HEK293 (cell line): ENCODE results near the gene CCNG2.

Source experiments
- CTCF ChIA-PET: fragments of 350-600 bp; formaldehyde crosslinking; extraction: SDS; loops from one replicate; lab custom pipeline; 2021; ENCODE audit warnings: antibody characterized with exemption; lab: Yijun Ruan, JAX
- POLR2A ChIA-PET: fragments of 300-600 bp; formaldehyde crosslinking; extraction: SDS; loops from one replicate; lab custom pipeline; 2020; ENCODE audit warnings: antibody characterized with exemption, inconsistent platforms; lab: Yijun Ruan, JAX
- H3K27ac ChIP-seq: fragments of 200-500 bp; sonication (Bioruptor generic); 2 replicates; pipeline ENCODE4 v1.5.1; 2014; ENCODE audit warnings: low read depth, low read length, control low read depth, inconsistent platforms; ENCODE audit errors: extremely low read depth
- H3K36me3 ChIP-seq, 2 experiments: fragments of 200-500 bp in 1 of 2; sonication (Bioruptor generic) in 1 of 2; 1 replicate in 1 of 2; 2 replicates in 1 of 2; pipeline ENCODE4 v1.5.1; 2014 to 2017; ENCODE audit warnings: inconsistent platforms in 2 of 2, low read length in 2 of 2; ENCODE audit not compliant: control insufficient read depth in 2 of 2, insufficient read depth in 1 of 2
- H3K4me1 ChIP-seq: fragments of 200-500 bp; sonication (Bioruptor generic); 2 replicates; pipeline ENCODE4 v1.5.1; 2014; ENCODE audit warnings: mild to moderate bottlenecking, low read length, inconsistent platforms; ENCODE audit not compliant: control insufficient read depth, insufficient read depth
- H3K4me3 ChIP-seq: 2 replicates; pipeline ENCODE4 v1.5.1; 2011; ENCODE audit warnings: low read depth, mild to moderate bottlenecking, control low read depth, low read length, moderate library complexity
- H3K9me3 ChIP-seq: fragments of 200-500 bp; sonication (Bioruptor generic); 2 replicates; pipeline ENCODE4 v1.5.1; 2014; ENCODE audit warnings: low read depth, low read length, inconsistent platforms; ENCODE audit not compliant: control insufficient read depth, insufficient read depth
- BCL11B ChIP-seq: fragments of 450-650 bp; formaldehyde crosslinking; IDR thresholded peaks from 2 replicates; pipeline ENCODE4 v1.5.1; 2016; ENCODE audit warnings: low read depth, missing biosample characterization, missing genetic modification characterization
- KLF16 ChIP-seq: fragments of 450-650 bp; formaldehyde crosslinking; IDR thresholded peaks from 2 replicates; pipeline ENCODE4 v1.5.1; 2017; ENCODE audit warnings: missing biosample characterization, missing genetic modification characterization
- KLF9 ChIP-seq: fragments of 450-650 bp; formaldehyde crosslinking; IDR thresholded peaks from 2 replicates; pipeline ENCODE4 v1.5.1; 2016; ENCODE audit warnings: missing biosample characterization, missing genetic modification characterization, low read depth
- PRDM10 ChIP-seq: fragments of 450-650 bp; formaldehyde crosslinking; IDR thresholded peaks from 2 replicates; pipeline ENCODE4 v1.5.1; 2016; ENCODE audit warnings: missing biosample characterization, missing genetic modification characterization
- TRIM28 ChIP-seq: IDR thresholded peaks from 2 replicates; pipeline ENCODE4 v1.6.1; 2011; ENCODE audit warnings: low read length, control low read depth, borderline replicate concordance
- ZBTB17 ChIP-seq: fragments of 450-650 bp; formaldehyde crosslinking; IDR thresholded peaks from 2 replicates; pipeline ENCODE4 v1.5.1; 2016; ENCODE audit warnings: missing biosample characterization, missing genetic modification characterization
- ZBTB48 ChIP-seq: fragments of 450-650 bp; formaldehyde crosslinking; IDR thresholded peaks from 2 replicates; pipeline ENCODE4 v1.5.1; 2016; ENCODE audit warnings: missing biosample characterization, missing genetic modification characterization
- ZNF335 ChIP-seq: fragments of 450-650 bp; formaldehyde crosslinking; conservative IDR thresholded peaks from 2 replicates; pipeline ENCODE4 v1.5.1; 2016; ENCODE audit warnings: missing biosample characterization, missing genetic modification characterization
- ZNF341 ChIP-seq: fragments of 450-650 bp; formaldehyde crosslinking; IDR thresholded peaks from 2 replicates; pipeline ENCODE4; 2016; ENCODE audit warnings: low read depth, missing biosample characterization, missing genetic modification characterization
- ZNF513 ChIP-seq: fragments of 450-650 bp; IDR thresholded peaks from 2 replicates; pipeline ENCODE4 v1.5.1; 2018; ENCODE audit warnings: missing biosample characterization, missing genetic modification characterization
- ZNF645 ChIP-seq: fragments of 450-650 bp; formaldehyde crosslinking; IDR thresholded peaks from 2 replicates; pipeline ENCODE4; 2016; ENCODE audit warnings: missing biosample characterization, missing genetic modification characterization
- ZNF792 ChIP-seq: fragments of 450-650 bp; formaldehyde crosslinking; IDR thresholded peaks from 2 replicates; pipeline ENCODE4 v1.5.1; 2016; ENCODE audit warnings: missing biosample characterization, missing genetic modification characterization
- TF ChIP-seq, protein P1 (sequence below): fragments of 450-650 bp; IDR thresholded peaks from 2 replicates; pipeline ENCODE4 v1.5.1; 2018; ENCODE audit warnings: missing biosample characterization, mild to moderate bottlenecking, missing genetic modification characterization
- TF ChIP-seq, protein P2 (sequence below): fragments of 450-650 bp; formaldehyde crosslinking; IDR thresholded peaks from 2 replicates; pipeline ENCODE4 v1.5.1; 2017; ENCODE audit warnings: missing biosample characterization, missing genetic modification characterization

CCNG2 gene

DNA sequence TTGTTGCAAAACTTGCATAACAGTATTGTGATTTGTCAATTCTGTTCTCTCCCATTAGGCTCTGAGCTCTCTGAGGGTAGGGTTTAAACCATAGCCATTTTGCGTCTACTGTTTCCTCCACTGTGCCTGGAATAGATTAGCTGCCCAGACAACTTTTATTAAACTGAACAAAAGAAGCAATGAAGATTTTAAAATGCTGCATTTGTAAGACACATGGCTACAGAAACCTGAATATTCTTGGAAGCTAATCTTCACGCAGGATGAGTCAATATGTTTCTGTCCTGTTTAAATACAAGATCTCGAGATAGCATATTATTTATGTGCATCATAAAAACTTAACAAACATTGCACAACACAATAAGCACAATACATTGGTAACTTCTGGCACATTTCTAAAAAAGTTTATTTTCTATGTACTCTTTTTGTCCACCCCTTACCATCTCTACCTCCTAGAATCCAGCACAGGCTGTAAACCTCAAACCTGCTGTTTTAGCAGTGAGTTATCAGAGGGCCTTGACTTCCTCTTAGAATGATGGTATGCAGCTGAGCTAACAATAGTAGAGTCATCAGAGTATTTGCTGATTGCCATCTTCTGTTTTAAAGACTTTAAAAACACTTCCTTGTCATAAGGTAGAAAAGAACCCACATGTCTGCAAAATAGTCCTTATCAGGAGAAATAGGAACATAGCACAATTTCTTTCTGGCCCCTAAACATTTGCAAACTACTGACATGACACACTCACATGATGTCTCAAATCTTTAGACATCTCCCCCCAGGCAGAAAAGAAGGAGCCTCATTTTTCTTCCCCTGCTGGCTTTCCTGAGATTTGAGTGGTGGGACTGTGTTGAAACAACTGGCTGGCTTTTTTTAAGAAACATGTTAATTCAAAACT, 10.6 kb upstream of the CCNG2 start:
- no peaks in the 10 kb centered on the region for H3K36me3 ChIP-seq
- ChIA-PET CTCF (interaction anchor here (1.5 kb wide), 1 partner anchor 57 kb away, joined by 3 read pairs; no protein-coding TSS in a partner anchor), POLR2A (interaction anchor here (1.4 kb wide), 1 partner anchor 12 kb away, joined by 3 read pairs; no protein-coding TSS in a partner anchor)
- H3K4me1 ChIP-seq: no peaks in the 10 kb centered on the region
- H3K9me3 ChIP-seq: no peaks in the 10 kb centered on the region
- TF ChIP-seq ZBTB48 (0 out of 2 replicates have a peak, but pooled peaks have one; percentile 16), ZNF513 (tag by site-specific recombination) (no peak), TRIM28 (0 out of 2 replicates have a peak, but pooled peaks have one; percentile 11), KLF16 (tag by site-specific recombination) (no peak), ZNF335 (0 out of 2 replicates have a peak, but pooled peaks have one; percentile 28)
- TF ChIP-seq, protein P1, sequence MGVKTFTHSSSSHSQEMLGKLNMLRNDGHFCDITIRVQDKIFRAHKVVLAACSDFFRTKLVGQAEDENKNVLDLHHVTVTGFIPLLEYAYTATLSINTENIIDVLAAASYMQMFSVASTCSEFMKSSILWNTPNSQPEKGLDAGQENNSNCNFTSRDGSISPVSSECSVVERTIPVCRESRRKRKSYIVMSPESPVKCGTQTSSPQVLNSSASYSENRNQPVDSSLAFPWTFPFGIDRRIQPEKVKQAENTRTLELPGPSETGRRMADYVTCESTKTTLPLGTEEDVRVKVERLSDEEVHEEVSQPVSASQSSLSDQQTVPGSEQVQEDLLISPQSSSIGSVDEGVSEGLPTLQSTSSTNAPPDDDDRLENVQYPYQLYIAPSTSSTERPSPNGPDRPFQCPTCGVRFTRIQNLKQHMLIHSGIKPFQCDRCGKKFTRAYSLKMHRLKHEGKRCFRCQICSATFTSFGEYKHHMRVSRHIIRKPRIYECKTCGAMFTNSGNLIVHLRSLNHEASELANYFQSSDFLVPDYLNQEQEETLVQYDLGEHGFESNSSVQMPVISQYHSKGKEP: no peak
- H3K4me3 ChIP-seq: no peak overlapping the region
- no peak overlapping the region for H3K27ac ChIP-seq

GRCh38 chr4:77147079-77147782, 9.8 kb upstream of the CCNG2 start:
- POLR2A ChIA-PET: no interaction called here
- CTCF ChIA-PET: no interaction called here
- TF ChIP-seq ZBTB17 (peak; percentile 70), TRIM28 (peak; percentile 55; the same call in 1 of the 2 replicates), ZNF645 (no peak), PRDM10 (tag by site-specific recombination) (peak; percentile 60), KLF9 (no peak), ZBTB48 (no peak), ZNF792 (tag by site-specific recombination) (no peak), ZNF341 (tag by site-specific recombination) (no peak), BCL11B (tag by site-specific recombination) (no peak)
- TF ChIP-seq, protein P2, sequence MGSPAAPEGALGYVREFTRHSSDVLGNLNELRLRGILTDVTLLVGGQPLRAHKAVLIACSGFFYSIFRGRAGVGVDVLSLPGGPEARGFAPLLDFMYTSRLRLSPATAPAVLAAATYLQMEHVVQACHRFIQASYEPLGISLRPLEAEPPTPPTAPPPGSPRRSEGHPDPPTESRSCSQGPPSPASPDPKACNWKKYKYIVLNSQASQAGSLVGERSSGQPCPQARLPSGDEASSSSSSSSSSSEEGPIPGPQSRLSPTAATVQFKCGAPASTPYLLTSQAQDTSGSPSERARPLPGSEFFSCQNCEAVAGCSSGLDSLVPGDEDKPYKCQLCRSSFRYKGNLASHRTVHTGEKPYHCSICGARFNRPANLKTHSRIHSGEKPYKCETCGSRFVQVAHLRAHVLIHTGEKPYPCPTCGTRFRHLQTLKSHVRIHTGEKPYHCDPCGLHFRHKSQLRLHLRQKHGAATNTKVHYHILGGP (tag by site-specific recombination): peak; percentile 88
- H3K36me3 ChIP-seq: no peaks in the 10 kb centered on the region
- H3K4me1 ChIP-seq: no peaks in the 10 kb centered on the region
- H3K4me3 ChIP-seq: no peak overlapping the region
- H3K9me3 ChIP-seq: no peaks in the 10 kb centered on the region
- H3K27ac ChIP-seq: no peak overlapping the region
